SK-N-SH (cell line): ENCODE data around the gene CBFA2T2. TPM values are rescaled to one million over a fixed set of nuclear protein-coding genes. Genes with fewer than 3 reads are reported as not detected.
A peak's percentile ranks its signal among the peaks of the same experiment; 100 is the strongest.

Source experiments
- CTCF ChIA-PET: fragments of 300-600, 350-600 bp; formaldehyde crosslinking; extraction: SDS; loops from one replicate; lab custom pipeline; 2021; lab: Yijun Ruan, JAX
- POLR2A ChIA-PET: fragments of 350-600 bp; sonication (Branson Sonifier 250); formaldehyde crosslinking; extraction: SDS; loops from one replicate; lab custom pipeline; 2020; ENCODE audit warnings: antibody characterized with exemption, inconsistent platforms; lab: Yijun Ruan, JAX
- DNase-seq: peaks from one replicate; pipeline ENCODE4 v3.0.0; 2012
- H2AFZ ChIP-seq: fragments of 200-600 bp; sonication (generic); 2 replicates; pipeline ENCODE4 v1.8.1; 2016; ENCODE audit warnings: antibody characterized with exemption, mild to moderate bottlenecking, low read depth
- H3F3A ChIP-seq: fragments of 200-600 bp; sonication (generic); replicated peaks from 2 replicates; pipeline ENCODE3; 2016; ENCODE audit warnings: antibody characterized with exemption, mild to moderate bottlenecking; ENCODE audit not compliant: insufficient read depth
- H3K27ac ChIP-seq, 2 experiments: fragments of 200-500 bp in 1 of 2; fragments of 200-600 bp in 1 of 2; sonication (Bioruptor generic) in 1 of 2; sonication (generic), shearing (Covaris generic) in 1 of 2; 2 replicates each; pipeline versions ENCODE4 v1.5.1 to v1.6.1; 2014 to 2016; ENCODE audit warnings: low read depth in 2 of 2, inconsistent platforms in 1 of 2, low read length in 1 of 2, mild to moderate bottlenecking in 1 of 2, mixed read lengths in 1 of 2
- H3K27me3 ChIP-seq: fragments of 200-600 bp; sonication (generic), shearing (Covaris generic); 2 replicates; pipeline ENCODE4 v1.6.1; 2016; ENCODE audit warnings: mixed run types; ENCODE audit not compliant: insufficient read depth
- H3K36me3 ChIP-seq, 2 experiments: fragments of 200-500 bp in 1 of 2; fragments of 200-600 bp in 1 of 2; sonication (Bioruptor generic) in 1 of 2; sonication (generic) in 1 of 2; replicated peaks in 1 of 2; 2 replicates each; pipeline versions ENCODE3 to v1.5.1; 2014 to 2016; ENCODE audit warnings: low read length in 1 of 2, mild to moderate bottlenecking in 1 of 2; ENCODE audit not compliant: insufficient read depth in 2 of 2, control insufficient read depth in 1 of 2
- H3K4me1 ChIP-seq, 2 experiments: fragments of 200-500 bp in 1 of 2; fragments of 200-600 bp in 1 of 2; sonication (Bioruptor generic) in 1 of 2; sonication (generic), shearing (Covaris generic) in 1 of 2; 2 replicates each; pipeline versions ENCODE4 v1.5.1 to v1.6.1; 2014 to 2016; ENCODE audit warnings: low read depth in 1 of 2, low read length in 1 of 2, mixed run types in 1 of 2; ENCODE audit not compliant: insufficient read depth in 2 of 2, control insufficient read depth in 1 of 2
- H3K4me2 ChIP-seq: fragments of 200-600 bp; sonication (generic), shearing (Covaris generic); 2 replicates; pipeline ENCODE4 v1.6.1; 2017; ENCODE audit warnings: mixed run types
- H3K4me3 ChIP-seq, 2 experiments: fragments of 200-500 bp in 1 of 2; fragments of 200-600 bp in 1 of 2; sonication (Bioruptor generic) in 1 of 2; sonication (generic), shearing (Covaris generic) in 1 of 2; 2 replicates each; pipeline versions ENCODE4 v1.5.1 to v1.8.1; 2014 to 2016; ENCODE audit warnings: low read depth in 2 of 2, inconsistent platforms in 1 of 2, low read length in 1 of 2, mild to moderate bottlenecking in 1 of 2, mixed read lengths in 1 of 2, moderate library complexity in 1 of 2
- H3K79me2 ChIP-seq: fragments of 200-600 bp; sonication (generic); 2 replicates; pipeline ENCODE4 v1.8.1; 2017; ENCODE audit warnings: mild to moderate bottlenecking; ENCODE audit not compliant: insufficient read depth
- H3K9ac ChIP-seq: fragments of 200-600 bp; sonication (generic); 2 replicates; pipeline ENCODE4 v1.6.1; 2017; ENCODE audit warnings: mixed run types
- H3K9me2 ChIP-seq: fragments of 200-600 bp; sonication (generic); 2 replicates; pipeline ENCODE4 v1.6.1; 2017; ENCODE audit warnings: mixed run types
- H3K9me3 ChIP-seq: fragments of 200-600 bp; sonication (generic); 2 replicates; pipeline ENCODE4 v1.6.1; 2017; ENCODE audit warnings: mixed run types, mild to moderate bottlenecking, moderate library complexity
- H4K20me1 ChIP-seq: fragments of 200-600 bp; sonication (generic); 2 replicates; pipeline ENCODE4 v1.6.1; 2017; ENCODE audit warnings: mild to moderate bottlenecking, mixed run types; ENCODE audit not compliant: insufficient read depth
- CTCF ChIP-seq: fragments of 200-600 bp; sonication (generic); IDR thresholded peaks from 2 replicates; pipeline ENCODE4 v1.6.1; 2017; ENCODE audit warnings: antibody characterized with exemption, mild to moderate bottlenecking, moderate library complexity
- ELF1 ChIP-seq: IDR thresholded peaks from 2 replicates; pipeline ENCODE4 v1.4.0; 2012
- EP300 ChIP-seq, 2 experiments: IDR thresholded peaks; 2 replicates each; pipeline versions ENCODE4 v1.4.0 to v1.6.1; 2012; ENCODE audit warnings: borderline replicate concordance in 1 of 2, low read depth in 1 of 2, low read length in 1 of 2
- FOSL2 ChIP-seq: IDR thresholded peaks from 2 replicates; pipeline ENCODE4 v1.4.0; 2012; ENCODE audit warnings: low read depth, mild to moderate bottlenecking, moderate library complexity, borderline replicate concordance
- GATA2 ChIP-seq: sonication (generic); formaldehyde crosslinking; IDR thresholded peaks from 2 replicates; pipeline ENCODE4 v1.5.0; 2020; ENCODE audit warnings: mild to moderate bottlenecking, missing genetic modification reagents
- JUND ChIP-seq: IDR thresholded peaks from 2 replicates; pipeline ENCODE4 v1.4.0; 2012
- MEF2A ChIP-seq: IDR thresholded peaks from 2 replicates; pipeline ENCODE4 v1.4.0; 2012; ENCODE audit warnings: low read depth, borderline replicate concordance
- MXI1 ChIP-seq: IDR thresholded peaks from 2 replicates; pipeline ENCODE4 v1.6.1; 2012; ENCODE audit warnings: mild to moderate bottlenecking, low read depth, low read length, improper control_type of control experiment
- POLR2AphosphoS5 ChIP-seq: IDR thresholded peaks from 2 replicates; pipeline ENCODE4 v1.6.1; 2012; ENCODE audit warnings: low read depth, low read length
- RAD21 ChIP-seq: IDR thresholded peaks from 2 replicates; pipeline ENCODE4 v1.6.1; 2012; ENCODE audit warnings: mild to moderate bottlenecking, low read length
- RCOR1 ChIP-seq: fragments of 150-350 bp; IDR thresholded peaks from 2 replicates; pipeline ENCODE4 v1.6.1; 2017; ENCODE audit warnings: antibody characterized with exemption, low read length
- RFX5 ChIP-seq: IDR thresholded peaks from 2 replicates; pipeline ENCODE4 v1.6.1; 2012; ENCODE audit warnings: mild to moderate bottlenecking, improper control_type of control experiment, low read length
- RXRA ChIP-seq: IDR thresholded peaks from 2 replicates; pipeline ENCODE4 v1.4.0; 2012; ENCODE audit warnings: low read depth, mild to moderate bottlenecking, borderline replicate concordance
- SIN3A ChIP-seq: IDR thresholded peaks from 2 replicates; pipeline ENCODE4 v1.6.1; 2012; ENCODE audit warnings: low read depth, mild to moderate bottlenecking, low read length, moderate library complexity, borderline replicate concordance
- SMC3 ChIP-seq: IDR thresholded peaks from 2 replicates; pipeline ENCODE4 v1.6.1; 2012; ENCODE audit warnings: low read depth, low read length, improper control_type of control experiment
- TAF1 ChIP-seq: IDR thresholded peaks from 2 replicates; pipeline ENCODE4 v1.6.1; 2012; ENCODE audit warnings: low read depth, mild to moderate bottlenecking, low read length, moderate library complexity, borderline replicate concordance
- TEAD4 ChIP-seq: IDR thresholded peaks from 2 replicates; pipeline ENCODE4 v1.4.0; 2012; ENCODE audit warnings: mild to moderate bottlenecking, borderline replicate concordance; ENCODE audit not compliant: insufficient read depth
- YY1 ChIP-seq: IDR thresholded peaks from 2 replicates; pipeline ENCODE4 v1.4.0; 2012; ENCODE audit warnings: low read depth, mild to moderate bottlenecking
- WGBS: methylation state at CpG from one replicate; pipeline ENCODE4 v1.1.6; 2017; ENCODE audit warnings: low lambda C conversion rate; 5-methylcytosine and 5-hydroxymethylcytosine counted together
- polyA plus RNA-seq, 3 experiments: library from polyadenylated mRNA; depleted of rRNA; stranded (reverse); fragments of >200 nt; gene quantifications; 2 replicates each; pipeline ENCODE4 v1.2.3, GENCODE V29; 2012
- TF ChIP-seq, protein P1 (sequence below): IDR thresholded peaks from 2 replicates; pipeline ENCODE4; 2012

The CBFA2T2 gene
- polyA plus RNA-seq, 1 of the 3 experiments (the other 2 are of a cell fraction): 11.0 TPM

DNA sequence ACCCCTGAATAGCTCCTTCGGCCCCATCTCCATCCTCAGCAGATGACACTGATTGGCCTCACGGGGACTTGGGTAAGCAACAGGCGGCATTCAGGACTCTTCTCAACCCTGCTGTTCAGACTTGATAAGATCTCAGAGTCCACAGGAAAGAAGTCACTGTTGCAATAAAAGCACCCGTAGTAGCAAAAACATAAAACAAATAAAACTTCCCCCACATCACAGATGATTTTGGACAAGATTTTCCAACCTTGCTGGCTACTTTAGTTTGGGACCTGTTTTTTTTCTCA, 155.1 kb downstream of the CBFA2T2 start:
- Histone ChIP-seq H3K4me3 (no peak overlapping the region), H3K4me2 (no peak overlapping the region), H4K20me1 (peaks cover 32% of the 10 kb centered on the region), H3K79me2 (no peaks in the 10 kb centered on the region), H3K4me1 (peaks cover 13 to 36% of the 10 kb centered on the region in 2 experiments; a peak in 3 of 4 replicates), H3K27ac (no peak overlapping the region; a peak in 1 of 4 replicates), H3K27me3 (no peaks in the 10 kb centered on the region), H2AFZ (no peak overlapping the region), H3F3A (peaks cover 16% of the 10 kb centered on the region), H3K9me2 (no peaks in the 10 kb centered on the region), H3K9me3 (no peaks in the 10 kb centered on the region), H3K9ac (no peak overlapping the region), H3K36me3 (peaks cover 7 to 31% of the 10 kb centered on the region in 2 experiments)
- WGBS: 19% methylated on average over 1 of the region's 4 CpGs
- POLR2A ChIA-PET: no interaction called here
- CTCF ChIA-PET: interaction anchor here (1.1 to 1.5 kb wide), 2 partner anchors 13 to 188 kb away, joined by 3 to 5 read pairs; no protein-coding TSS in a partner anchor
- TF ChIP-seq SMC3: no peak
- TF ChIP-seq ELF1: no peak
- TF ChIP-seq, protein P1, sequence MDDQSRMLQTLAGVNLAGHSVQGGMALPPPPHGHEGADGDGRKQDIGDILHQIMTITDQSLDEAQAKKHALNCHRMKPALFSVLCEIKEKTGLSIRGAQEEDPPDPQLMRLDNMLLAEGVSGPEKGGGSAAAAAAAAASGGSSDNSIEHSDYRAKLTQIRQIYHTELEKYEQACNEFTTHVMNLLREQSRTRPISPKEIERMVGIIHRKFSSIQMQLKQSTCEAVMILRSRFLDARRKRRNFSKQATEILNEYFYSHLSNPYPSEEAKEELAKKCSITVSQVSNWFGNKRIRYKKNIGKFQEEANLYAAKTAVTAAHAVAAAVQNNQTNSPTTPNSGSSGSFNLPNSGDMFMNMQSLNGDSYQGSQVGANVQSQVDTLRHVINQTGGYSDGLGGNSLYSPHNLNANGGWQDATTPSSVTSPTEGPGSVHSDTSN: no peak
- no peak for TF ChIP-seq EP300 (IDR thresholded peaks at IDR 0.05; ENCODE audit: borderline replicate concordance in 1 of 2, low read depth in 1 of 2, low read length in 1 of 2)
- TF ChIP-seq POLR2AphosphoS5: no peak
- no peak for TF ChIP-seq FOSL2
- no peak for TF ChIP-seq SIN3A
- TF ChIP-seq TAF1: no peak
- no peak for TF ChIP-seq JUND
- TF ChIP-seq RFX5: no peak
- peak; percentile 19 for DNase-seq

GRCh38 chr20:33645396-33645795, 155.5 kb downstream of the CBFA2T2 start:
- no peaks in the 10 kb centered on the region for H3K79me2 ChIP-seq
- TF ChIP-seq MXI1 (no peak), RXRA (no peak), YY1 (no peak), EP300 (IDR thresholded peaks at IDR 0.05; ENCODE audit: borderline replicate concordance in 1 of 2, low read depth in 1 of 2, low read length in 1 of 2) (no peak), RAD21 (no peak), SIN3A (no peak), GATA2 (CRISPR knock-in tag) (no peak), MEF2A (no peak), CTCF (no peak), POLR2AphosphoS5 (no peak), TEAD4 (no peak), RCOR1 (no peak), JUND (no peak)
- no peak overlapping the region for H3K4me2 ChIP-seq
- POLR2A ChIA-PET: no interaction called here
- peaks cover 16% of the 10 kb centered on the region for H3F3A ChIP-seq
- peaks cover 7 to 28% of the 10 kb centered on the region in 2 experiments for H3K36me3 ChIP-seq
- H3K4me1 ChIP-seq: peaks cover 13 to 39% of the 10 kb centered on the region in 2 experiments; a peak in 3 of 4 replicates
- DNase-seq: no peak
- H3K9me2 ChIP-seq: no peaks in the 10 kb centered on the region
- no peaks in the 10 kb centered on the region for H3K27me3 ChIP-seq
- H4K20me1 ChIP-seq: peaks cover 32% of the 10 kb centered on the region
- CTCF ChIA-PET: interaction anchor here (1.5 kb wide), 1 partner anchor 13 kb away, joined by 3 read pairs; no protein-coding TSS in a partner anchor
- no peak overlapping the region for H3K9ac ChIP-seq
- H3K4me3 ChIP-seq: no peak overlapping the region
- H2AFZ ChIP-seq: no peak overlapping the region
- no peaks in the 10 kb centered on the region for H3K9me3 ChIP-seq
- WGBS: 89% methylated on average over 2 of the region's 2 CpGs
- no peak overlapping the region; a peak in 1 of 4 replicates for H3K27ac ChIP-seq
